Uterus (tissue), 2 donors: ENCODE measurements around the gene BDH1.

Experiments
- CTCF ChIP-seq, 4 experiments: fragments of 200-600 bp in 2 of 4; fragments of 450-650 bp in 2 of 4; sonication (generic) in 2 of 4; IDR thresholded peaks; one replicate each; pipeline ENCODE4 v1.5.1; 2016 to 2019; ENCODE audit warnings: antibody characterized with exemption in 4 of 4, mild to moderate bottlenecking in 2 of 4, moderate library complexity in 1 of 4
- POLR2A ChIP-seq, 2 donors: fragments of 450-650 bp; IDR thresholded peaks; one replicate each; pipeline ENCODE4 v1.6.1; 2016; ENCODE audit warnings: antibody characterized with exemption in 2 of 2, mild to moderate bottlenecking in 1 of 2, moderate library complexity in 1 of 2

GRCh38 chr3:197496746-197497125 lies 59.0 kb downstream of the BDH1 start:
- TF ChIP-seq CTCF (IDR thresholded peaks at IDR 0.05) (no peak), POLR2A (IDR thresholded peaks at IDR 0.05) (no peak)
